ENCODE results near the gene ELMO3. TPM values are rescaled to one million over a fixed set of nuclear protein-coding genes. Genes with fewer than 3 reads are reported as not detected.

ELMO3 gene
- total RNA-seq, 2 experiments from 2014 or later = 7.6 to 7.8 TPM

DNA sequence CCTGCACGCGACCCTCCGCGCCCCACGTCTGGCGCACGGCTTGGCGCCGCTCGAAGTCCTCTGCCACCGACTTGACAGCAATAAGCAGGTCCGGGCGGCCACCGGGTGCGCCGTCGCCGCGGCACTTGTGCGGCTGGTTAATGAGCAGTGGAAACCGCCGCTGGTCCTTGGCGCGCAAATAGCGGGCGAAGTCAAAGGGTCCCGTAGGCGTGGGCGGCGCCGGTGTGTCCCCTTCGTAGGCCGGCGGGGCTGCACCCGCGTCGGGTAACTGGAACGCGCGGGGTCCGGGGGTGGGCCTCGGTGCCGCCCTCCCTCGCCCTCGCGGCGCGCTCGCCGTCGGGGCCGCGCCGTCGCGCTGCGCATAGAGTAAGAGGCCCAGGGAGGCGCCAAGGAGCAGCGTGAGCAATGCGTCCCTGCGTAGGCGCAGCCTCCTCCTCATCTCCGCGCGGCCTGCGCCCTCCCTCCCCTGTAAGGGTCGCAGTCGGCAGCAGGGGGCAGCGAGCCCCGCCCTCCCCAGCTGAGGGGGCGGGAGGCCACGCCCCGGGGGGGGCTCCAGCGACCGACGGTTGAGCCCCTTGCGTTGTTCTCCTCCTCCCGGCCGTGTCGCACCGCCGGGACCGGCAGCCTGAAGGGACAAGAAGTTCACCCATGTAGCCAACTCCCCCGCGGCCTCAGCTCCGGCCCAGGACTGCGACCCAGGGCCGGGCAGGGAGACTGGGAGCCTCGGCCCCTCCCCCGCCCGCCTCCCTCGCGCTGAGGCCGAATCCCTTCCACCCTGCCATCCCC, 48.7 kb upstream of the ELMO3 start:
- Histone ChIP-seq H3K4me2 (ENCODE audit: low read length) (no peak overlapping the region), H3K36me3 (ENCODE audit: insufficient read depth, low read length) (peaks cover 37% of the 10 kb centered on the region), H3K9me2 (ENCODE audit: insufficient read depth, low read length) (no peaks in the 10 kb centered on the region), H3K27ac (ENCODE audit: low read depth, low read length, poor library complexity, severe bottlenecking) (no peak overlapping the region), H3K9me3 (ENCODE audit: low read length) (no peaks in the 10 kb centered on the region), H4K20me1 (ENCODE audit: insufficient read depth, low read length) (no peaks in the 10 kb centered on the region), H3K4me1 (ENCODE audit: insufficient read depth, low read length, poor library complexity, severe bottlenecking) (no peaks in the 10 kb centered on the region), H3K4me3 (ENCODE audit: low read depth, low read length, poor library complexity, severe bottlenecking) (no peak overlapping the region), H2AFZ (ENCODE audit: low read length) (no peak overlapping the region), H3K79me2 (ENCODE audit: insufficient read depth, low read depth, low read length) (no peaks in the 10 kb centered on the region)
- CTCF ChIA-PET (ENCODE audit: unreplicated experiment) = no interaction called here
- TF ChIP-seq EZH2phosphoT487 (IDR thresholded peaks at IDR 0.05; ENCODE audit: borderline replicate concordance, low read depth, low read length) = no peak
- POLR2A ChIA-PET = no interaction called here
- no TSS peak for BruUV-seq (replicated peaks)
- intact Hi-C loops (cut with micrococcal nuclease; ENCODE audit: unreplicated experiment) = no loop called here
- no peak for DNase-seq (ENCODE audit: low spot score)

GRCh38 chr16:67150833-67151396, 48.0 kb upstream of the ELMO3 start, which contains the start of gene B3GNT9:
TSS of gene B3GNT9 (minus strand) at chr16:67150998. CDS start at chr16:67150485, 513 bp downstream.
- H4K20me1 ChIP-seq (ENCODE audit: insufficient read depth, low read length) = no peaks in the 10 kb centered on the region
- intact Hi-C loops (cut with micrococcal nuclease; ENCODE audit: unreplicated experiment) = no loop called here
- H3K9me2 ChIP-seq (ENCODE audit: insufficient read depth, low read length) = no peaks in the 10 kb centered on the region
- ChIA-PET CTCF (ENCODE audit: unreplicated experiment) (no interaction called here), POLR2A (interaction anchor here (0.6 kb wide), 1 partner anchor 109 kb away, joined by 3 read pairs; no protein-coding TSS in a partner anchor)
- no peak within 1 kb of the TSS for H3K4me2 ChIP-seq (ENCODE audit: low read length)
- TF ChIP-seq CTCF (conservative IDR thresholded peaks at IDR 0.05; ENCODE audit: low read length) (no peak), EZH2phosphoT487 (IDR thresholded peaks at IDR 0.05; ENCODE audit: borderline replicate concordance, low read depth, low read length) (no peak)
- H3K36me3 ChIP-seq (ENCODE audit: insufficient read depth, low read length) = peaks cover 30% of the 10 kb centered on the region
- no peak within 1 kb of the TSS for H3K4me3 ChIP-seq (ENCODE audit: low read depth, low read length, poor library complexity, severe bottlenecking)
- no peaks in the 10 kb centered on the region for H3K9me3 ChIP-seq (ENCODE audit: low read length)
- no peaks in the 10 kb centered on the region for H3K79me2 ChIP-seq (ENCODE audit: insufficient read depth, low read depth, low read length)
- H3K27ac ChIP-seq (ENCODE audit: low read depth, low read length, poor library complexity, severe bottlenecking) = no peak within 1 kb of the TSS
- no TSS peak for BruUV-seq (replicated peaks)
- H2AFZ ChIP-seq (ENCODE audit: low read length) = no peak within 1 kb of the TSS
- no peaks in the 10 kb centered on the region for H3K4me1 ChIP-seq (ENCODE audit: insufficient read depth, low read length, poor library complexity, severe bottlenecking)
- no peak for DNase-seq (ENCODE audit: low spot score)

DNA sequence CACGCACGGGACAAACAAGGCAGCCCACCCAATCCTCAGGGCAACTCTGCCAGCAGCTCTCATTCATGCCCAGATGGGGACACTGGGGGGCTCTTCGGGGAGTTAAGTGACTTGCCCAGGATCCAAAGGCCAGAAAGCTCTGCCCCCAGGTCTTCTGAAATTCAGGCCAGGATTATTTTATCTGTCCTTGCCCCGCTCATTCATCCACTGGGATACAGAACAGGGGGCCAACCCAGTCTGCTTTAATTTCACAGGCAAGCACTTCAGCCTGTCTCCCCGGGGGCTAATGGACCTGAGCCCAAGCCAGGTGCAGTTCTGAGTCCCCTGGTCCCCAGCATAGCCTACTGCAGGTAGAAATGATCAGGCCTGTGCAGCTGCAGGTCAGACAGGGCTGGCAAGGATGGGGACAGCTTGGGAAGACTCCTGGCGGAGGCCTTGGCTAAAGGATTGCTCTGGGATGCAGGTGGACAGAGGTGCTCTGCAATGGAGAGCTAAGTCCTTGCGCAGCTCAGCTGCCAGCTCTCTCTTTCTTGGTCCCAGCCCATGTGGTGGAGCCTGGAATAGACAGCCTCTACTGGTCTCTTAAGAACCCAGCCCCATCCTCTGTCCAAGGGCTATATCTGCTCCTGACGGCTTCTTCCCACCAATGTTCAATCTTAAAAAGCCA, 47.4 kb upstream of the ELMO3 start:
- no peak overlapping the region for H3K4me2 ChIP-seq (ENCODE audit: low read length)
- intact Hi-C loops (cut with micrococcal nuclease; ENCODE audit: unreplicated experiment) = no loop called here
- no peaks in the 10 kb centered on the region for H3K79me2 ChIP-seq (ENCODE audit: insufficient read depth, low read depth, low read length)
- ChIA-PET POLR2A (interaction anchor here (0.6 kb wide), 1 partner anchor 110 kb away, joined by 3 read pairs; no protein-coding TSS in a partner anchor), CTCF (ENCODE audit: unreplicated experiment) (no interaction called here)
- no peaks in the 10 kb centered on the region for H3K9me2 ChIP-seq (ENCODE audit: insufficient read depth, low read length)
- H2AFZ ChIP-seq (ENCODE audit: low read length) = no peak overlapping the region
- H3K27ac ChIP-seq (ENCODE audit: low read depth, low read length, poor library complexity, severe bottlenecking) = no peak overlapping the region
- no TSS peak for BruUV-seq (replicated peaks)
- no peaks in the 10 kb centered on the region for H4K20me1 ChIP-seq (ENCODE audit: insufficient read depth, low read length)
- TF ChIP-seq CTCF (conservative IDR thresholded peaks at IDR 0.05; ENCODE audit: low read length) = no peak
- no peak for TF ChIP-seq EZH2phosphoT487 (IDR thresholded peaks at IDR 0.05; ENCODE audit: borderline replicate concordance, low read depth, low read length)
- DNase-seq (ENCODE audit: low spot score) = no peak
- peaks cover 24% of the 10 kb centered on the region; the same call in 1 of the 2 replicates for H3K36me3 ChIP-seq (ENCODE audit: insufficient read depth, low read length)
- no peaks in the 10 kb centered on the region for H3K9me3 ChIP-seq (ENCODE audit: low read length)
- no peaks in the 10 kb centered on the region for H3K4me1 ChIP-seq (ENCODE audit: insufficient read depth, low read length, poor library complexity, severe bottlenecking)
- no peak overlapping the region for H3K4me3 ChIP-seq (ENCODE audit: low read depth, low read length, poor library complexity, severe bottlenecking)
